ENCODE data around the gene SNX22.

SNX22 gene

DNA sequence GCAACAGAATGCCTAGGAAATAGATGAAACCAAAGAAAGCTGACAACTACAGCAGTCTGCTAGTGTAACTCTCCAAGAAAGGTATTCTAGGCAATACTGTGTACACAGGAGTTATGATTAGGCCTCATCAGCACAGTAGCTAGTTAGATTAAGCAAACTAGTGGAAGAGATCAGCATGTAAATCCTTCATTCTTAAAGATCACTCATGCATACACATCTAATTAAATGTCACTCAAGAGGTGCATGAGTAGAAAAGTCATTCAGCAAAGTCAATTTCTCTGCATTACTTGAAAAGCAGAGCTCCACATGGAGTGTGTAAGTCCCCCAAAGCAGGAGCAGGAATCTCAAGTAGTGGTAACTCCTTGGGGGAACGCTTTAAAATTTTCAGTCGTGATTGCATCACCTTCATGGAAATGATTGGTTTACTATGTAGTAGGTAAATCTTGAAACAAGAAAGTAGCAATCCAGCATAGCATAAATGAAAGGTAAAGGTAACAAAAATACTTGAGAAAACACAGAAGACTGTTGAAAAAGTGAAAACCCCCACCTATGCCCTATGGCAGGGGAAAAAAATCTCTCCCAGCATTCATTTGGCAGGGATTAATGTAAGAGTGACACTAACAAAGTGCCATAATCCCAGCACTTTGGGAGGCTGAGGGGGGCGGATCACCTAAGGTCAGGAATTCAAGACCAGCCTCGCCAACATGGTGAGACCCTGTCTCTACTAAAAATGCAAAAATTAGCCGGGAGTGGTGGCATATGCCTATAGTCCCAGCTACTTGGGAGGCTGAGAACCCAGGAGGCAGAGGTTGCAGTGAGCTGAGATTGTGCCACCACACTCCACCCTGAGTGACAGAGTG, 40.7 kb downstream of the SNX22 start:
- H3K27me3 Mint-ChIP-seq = no peaks in the 10 kb centered on the region
- H3K27ac Mint-ChIP-seq = no peak overlapping the region
- H3K4me1 Mint-ChIP-seq = no peaks in the 10 kb centered on the region
- no peak for ATAC-seq
- no peaks in the 10 kb centered on the region for H3K9me3 Mint-ChIP-seq
- H3K4me3 Mint-ChIP-seq = no peak overlapping the region
- H3K36me3 Mint-ChIP-seq = peaks cover 28% of the 10 kb centered on the region

DNA sequence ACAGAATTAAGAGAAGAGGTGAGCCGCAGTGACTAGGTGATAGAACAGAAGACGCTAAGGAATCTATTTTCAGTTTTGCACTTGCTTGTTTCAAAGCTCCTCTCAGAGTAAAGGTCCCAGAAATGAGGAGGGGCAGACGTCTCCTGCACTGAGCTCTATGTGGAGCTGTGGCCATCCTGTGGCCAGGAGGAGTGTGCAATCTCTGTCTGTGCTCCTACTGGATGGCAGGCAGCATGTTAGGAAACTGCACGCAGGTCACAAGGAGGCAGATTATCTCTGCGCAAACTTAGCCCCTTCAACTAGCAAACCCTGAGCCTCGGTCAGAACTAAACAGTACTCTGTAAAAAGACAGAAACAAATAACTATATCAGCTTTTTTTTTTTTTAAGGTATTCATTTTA, 42.4 kb downstream of the SNX22 start:
- ATAC-seq = no peak
- no peak overlapping the region for H3K4me3 Mint-ChIP-seq
- no peaks in the 10 kb centered on the region for H3K4me1 Mint-ChIP-seq
- H3K9me3 Mint-ChIP-seq = no peaks in the 10 kb centered on the region
- no peaks in the 10 kb centered on the region for H3K27me3 Mint-ChIP-seq
- peaks cover 30% of the 10 kb centered on the region for H3K36me3 Mint-ChIP-seq
- no peak overlapping the region for H3K27ac Mint-ChIP-seq

DNA sequence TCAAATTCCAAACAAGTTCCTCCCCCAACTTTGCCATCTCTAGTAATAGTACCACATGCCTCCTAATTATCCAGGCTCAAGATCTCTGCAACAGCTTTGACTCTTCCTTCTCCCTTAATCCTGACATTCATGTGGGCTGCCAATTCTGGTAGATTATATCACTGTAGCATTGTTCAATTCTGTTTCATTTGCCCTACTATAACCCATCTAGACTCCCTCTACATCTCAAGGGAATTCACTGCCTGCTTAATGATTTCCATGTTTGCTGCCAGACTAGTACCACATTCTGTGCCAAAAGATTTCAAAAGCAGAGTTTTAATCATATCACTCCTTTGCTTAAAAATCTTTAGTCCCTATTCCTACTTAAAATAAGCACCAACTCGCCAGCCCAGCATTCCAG, 45.9 kb downstream of the SNX22 start:
- Mint-ChIP-seq H3K27ac (no peak overlapping the region), H3K36me3 (peaks cover 44% of the 10 kb centered on the region), H3K4me1 (no peaks in the 10 kb centered on the region), H3K27me3 (no peaks in the 10 kb centered on the region), H3K4me3 (no peak overlapping the region), H3K9me3 (no peaks in the 10 kb centered on the region)
- no peak for ATAC-seq

GRCh38 chr15:64205202-64205601, 53.7 kb downstream of the SNX22 start:
- no peak for ATAC-seq
- H3K27ac Mint-ChIP-seq = no peak overlapping the region
- H3K9me3 Mint-ChIP-seq = no peaks in the 10 kb centered on the region
- no peaks in the 10 kb centered on the region for H3K27me3 Mint-ChIP-seq
- H3K4me1 Mint-ChIP-seq = no peaks in the 10 kb centered on the region
- no peak overlapping the region for H3K4me3 Mint-ChIP-seq
- H3K36me3 Mint-ChIP-seq = peaks cover 31% of the 10 kb centered on the region
